H1 (cell line): ENCODE measurements around the gene ALDH3A1. TPM values are rescaled to one million over a fixed set of nuclear protein-coding genes. Genes with fewer than 3 reads are reported as not detected.

Experiments used
- CTCF ChIA-PET: fragments of 300-600 bp; sonication (Branson Sonifier 250); formaldehyde crosslinking; loops from one replicate; lab custom pipeline; 2021; ENCODE audit not compliant: partially characterized antibody; lab: Charles Lee
- POLR2A ChIA-PET: fragments of 300-600 bp; sonication (Branson Sonifier 250); formaldehyde crosslinking; loops from one replicate; lab custom pipeline; 2021; ENCODE audit warnings: inconsistent platforms; ENCODE audit not compliant: partially characterized antibody; lab: Charles Lee
- DNase-seq, 2 experiments: peaks; one replicate each; pipeline versions ENCODE4 v3.0.0 to v3.0.0-alpha.2; 2010 to 2022; ENCODE audit warnings: low spot score in 2 of 2, low read depth in 1 of 2, mixed read lengths in 1 of 2
- FAIRE-seq: peaks from 2 replicates; lab custom pipeline; 2011; peaks lifted over from hg19 to GRCh38; lab: Jason Lieb, UNC
- H2AFZ ChIP-seq: 2 replicates; pipeline ENCODE4 v1.8.1; 2012; ENCODE audit warnings: low read length, inconsistent platforms
- H2AK5ac ChIP-seq: 2 replicates; pipeline ENCODE4 v1.6.1; 2013; ENCODE audit warnings: low read depth, low read length
- H2BK120ac ChIP-seq: replicated peaks from 2 replicates; pipeline ENCODE3; 2013; ENCODE audit warnings: low read depth, low read length, inconsistent platforms
- H2BK12ac ChIP-seq: 2 replicates; pipeline ENCODE4 v1.6.1; 2013; ENCODE audit warnings: low read depth, low read length
- H2BK15ac ChIP-seq: 2 replicates; pipeline ENCODE4 v1.6.1; 2013; ENCODE audit warnings: low read length
- H2BK20ac ChIP-seq: 2 replicates; pipeline ENCODE4 v1.6.1; 2013; ENCODE audit warnings: low read length
- H2BK5ac ChIP-seq: 2 replicates; pipeline ENCODE4 v1.6.1; 2013; ENCODE audit warnings: low read depth, low read length
- H3K14ac ChIP-seq: 2 replicates; pipeline ENCODE4 v1.6.1; 2013; ENCODE audit warnings: inconsistent platforms; ENCODE audit not compliant: insufficient read length
- H3K18ac ChIP-seq: 2 replicates; pipeline ENCODE4 v1.6.1; 2013; ENCODE audit warnings: low read length; ENCODE audit errors: extremely low read depth
- H3K23ac ChIP-seq: 2 replicates; pipeline ENCODE4 v1.6.1; 2013; ENCODE audit warnings: inconsistent platforms; ENCODE audit not compliant: insufficient read length
- H3K23me2 ChIP-seq: 2 replicates; pipeline ENCODE4 v1.6.1; 2013; ENCODE audit warnings: low read depth, low read length
- H3K27ac ChIP-seq: 2 replicates; pipeline ENCODE4 v1.6.1; 2011; ENCODE audit warnings: low read depth, low read length, inconsistent platforms
- H3K27me3 ChIP-seq, 4 experiments: replicated peaks in 1 of 4; 1 replicate in 1 of 4; 2 replicates in 3 of 4; pipeline versions ENCODE4 v1.6.1 to v1.8.1; 2011 to 2013; ENCODE audit warnings: low read length in 3 of 4, mild to moderate bottlenecking in 3 of 4, inconsistent platforms in 2 of 4, mixed read lengths in 2 of 4, moderate library complexity in 1 of 4; ENCODE audit not compliant: control insufficient read depth in 3 of 4, insufficient read depth in 3 of 4; ENCODE audit errors: extremely low read depth in 1 of 4
- H3K36me3 ChIP-seq, 4 experiments: 2 replicates each; pipeline versions ENCODE4 v1.6.1 to v1.8.1; 2011 to 2013; ENCODE audit warnings: mild to moderate bottlenecking in 4 of 4, low read length in 3 of 4, moderate library complexity in 2 of 4, control low read depth in 1 of 4, inconsistent platforms in 1 of 4; ENCODE audit not compliant: insufficient read depth in 4 of 4, control insufficient read depth in 2 of 4
- H3K4ac ChIP-seq: replicated peaks from 2 replicates; pipeline ENCODE3; 2013; ENCODE audit warnings: low read length, low read depth, mixed read lengths, inconsistent platforms; ENCODE audit not compliant: insufficient read length
- H3K4me1 ChIP-seq, 4 experiments: replicated peaks in 1 of 4; 1 replicate in 1 of 4; 2 replicates in 3 of 4; pipeline versions ENCODE4 v1.6.1 to v1.8.1; 2011 to 2013; ENCODE audit warnings: low read length in 3 of 4, inconsistent platforms in 2 of 4, mixed read lengths in 1 of 4; ENCODE audit not compliant: insufficient read depth in 4 of 4, control insufficient read depth in 3 of 4
- H3K4me2 ChIP-seq, 2 experiments: 2 replicates each; pipeline versions ENCODE4 v1.6.1 to v1.8.1; 2011 to 2013; ENCODE audit warnings: low read depth in 2 of 2, low read length in 2 of 2, control low read depth in 1 of 2, inconsistent platforms in 1 of 2, mild to moderate bottlenecking in 1 of 2; ENCODE audit not compliant: insufficient read depth in 1 of 2
- H3K4me3 ChIP-seq, 4 experiments: fragments of 200-600, 300-600 bp in 1 of 4; sonication (generic), shearing (Covaris generic), sonication (Bioruptor Twin) in 1 of 4; 2 replicates each; pipeline versions ENCODE4 v1.5.1 to v1.8.1; 2011 to 2016; ENCODE audit warnings: low read length in 4 of 4, low read depth in 3 of 4, control low read depth in 2 of 4, inconsistent platforms in 2 of 4, mild to moderate bottlenecking in 2 of 4, mixed read lengths in 1 of 4, moderate library complexity in 1 of 4; ENCODE audit not compliant: insufficient read depth in 2 of 4; ENCODE audit errors: extremely low read depth in 1 of 4
- H3K56ac ChIP-seq: replicated peaks from 2 replicates; pipeline ENCODE3; 2013; ENCODE audit warnings: low read depth, mild to moderate bottlenecking, mixed read lengths, low read length, inconsistent platforms; ENCODE audit not compliant: insufficient read length
- H3K79me1 ChIP-seq: 2 replicates; pipeline ENCODE4 v1.6.1; 2013; ENCODE audit warnings: low read depth, low read length, control low read depth
- H3K79me2 ChIP-seq, 2 experiments: 2 replicates each; pipeline versions ENCODE4 v1.6.1 to v1.8.1; 2012 to 2013; ENCODE audit warnings: low read length in 2 of 2, mild to moderate bottlenecking in 2 of 2, inconsistent platforms in 1 of 2; ENCODE audit not compliant: insufficient read depth in 2 of 2, control insufficient read depth in 1 of 2
- H3K9ac ChIP-seq, 4 experiments: replicated peaks in 1 of 4; 1 replicate in 1 of 4; 2 replicates in 3 of 4; pipeline versions ENCODE4 v1.6.1 to v1.8.1; 2011 to 2013; ENCODE audit warnings: low read depth in 3 of 4, low read length in 3 of 4, control low read depth in 2 of 4, mild to moderate bottlenecking in 2 of 4, moderate library complexity in 2 of 4, inconsistent platforms in 1 of 4; ENCODE audit errors: extremely low read depth in 1 of 4
- H3K9me3 ChIP-seq, 2 experiments: 2 replicates each; pipeline versions ENCODE4 v1.6.1 to v1.8.1; 2012 to 2013; ENCODE audit warnings: mild to moderate bottlenecking in 2 of 2, moderate library complexity in 2 of 2, control low read depth in 1 of 2, inconsistent platforms in 1 of 2, low read depth in 1 of 2, low read length in 1 of 2, mixed read lengths in 1 of 2; ENCODE audit not compliant: insufficient read depth in 2 of 2
- H4K20me1 ChIP-seq, 2 experiments: replicated peaks in 1 of 2; 2 replicates each; pipeline versions ENCODE3 to v1.8.1; 2011 to 2013; ENCODE audit warnings: inconsistent platforms in 2 of 2, low read length in 2 of 2, mild to moderate bottlenecking in 1 of 2; ENCODE audit not compliant: insufficient read depth in 2 of 2, control insufficient read depth in 1 of 2
- H4K5ac ChIP-seq: 2 replicates; pipeline ENCODE4 v1.6.1; 2013; ENCODE audit warnings: low read length, low read depth, mixed read lengths, inconsistent platforms; ENCODE audit not compliant: insufficient read length
- H4K8ac ChIP-seq: 2 replicates; pipeline ENCODE4 v1.8.0; 2013; ENCODE audit warnings: mild to moderate bottlenecking, moderate library complexity, low read length, inconsistent platforms; ENCODE audit not compliant: insufficient read depth; ENCODE audit errors: extremely low read depth
- H4K91ac ChIP-seq: replicated peaks from 2 replicates; pipeline ENCODE3; 2013; ENCODE audit warnings: low read length, mixed read lengths, inconsistent platforms; ENCODE audit not compliant: insufficient read length
- BACH1 ChIP-seq: IDR thresholded peaks from 2 replicates; pipeline ENCODE4 v1.6.1; 2012; ENCODE audit warnings: low read length, improper control_type of control experiment
- CHD1 ChIP-seq: IDR thresholded peaks from 2 replicates; pipeline ENCODE4 v1.6.1; 2012; ENCODE audit warnings: low read depth, low read length, improper control_type of control experiment
- CREB1 ChIP-seq: IDR thresholded peaks from 2 replicates; pipeline ENCODE4 v1.6.1; 2012; ENCODE audit warnings: inconsistent platforms
- EZH2 ChIP-seq: fragments of 200-600 bp; sonication (generic); IDR thresholded peaks from 2 replicates; pipeline ENCODE4 v1.7.1; 2012; ENCODE audit warnings: low read depth, mild to moderate bottlenecking, moderate library complexity, low read length, inconsistent platforms; ENCODE audit not compliant: severe bottlenecking
- JUN ChIP-seq: IDR thresholded peaks from 2 replicates; pipeline ENCODE4 v1.6.1; 2011; ENCODE audit warnings: low read depth, mild to moderate bottlenecking, improper control_type of control experiment, low read length
- JUND ChIP-seq: IDR thresholded peaks from 2 replicates; pipeline ENCODE4 v1.6.1; 2011; ENCODE audit warnings: mild to moderate bottlenecking, improper control_type of control experiment, low read length
- RXRA ChIP-seq: IDR thresholded peaks from 2 replicates; pipeline ENCODE4 v1.6.1; 2011; ENCODE audit warnings: low read depth, mild to moderate bottlenecking, low read length, moderate library complexity; ENCODE audit not compliant: insufficient read depth
- SIRT6 ChIP-seq: IDR thresholded peaks from one replicate; pipeline ENCODE4 v1.7.1; 2012; ENCODE audit warnings: low read length, inconsistent platforms
- TBP ChIP-seq: IDR thresholded peaks from 2 replicates; pipeline ENCODE4 v1.6.1; 2011; ENCODE audit warnings: low read depth, low read length, improper control_type of control experiment
- TEAD4 ChIP-seq: IDR thresholded peaks from 2 replicates; pipeline ENCODE4 v1.6.1; 2012; ENCODE audit warnings: low read depth, low read length, inconsistent platforms, mixed read lengths
- WGBS, 2 experiments: shearing (Covaris generic) in 1 of 2; methylation state at CpG; one replicate each; pipeline versions ENCODE4 v1.1.6 to v1.1.7; 2013 to 2015; ENCODE audit warnings: low lambda C conversion rate in 2 of 2, mixed read lengths in 2 of 2, inconsistent platforms in 1 of 2, low coverage in 1 of 2, missing lambda C conversion rate in 1 of 2; ENCODE audit not compliant: insufficient replicate concordance in 2 of 2, insufficient coverage in 1 of 2, insufficient read length in 1 of 2; ENCODE audit errors: extremely low coverage in 1 of 2, missing lambda C conversion rate in 1 of 2; 5-methylcytosine and 5-hydroxymethylcytosine counted together
- polyA plus RNA-seq, 7 experiments: library from polyadenylated mRNA; depleted of rRNA in 3 of 7; stranded (reverse) in 5 of 7; unstranded in 2 of 7; fragments of >200 nt in 5 of 7; fragments of 200-250 nt in 2 of 7; gene quantifications; 1 replicate in 5 of 7; 2 replicates in 1 of 7; 4 replicates in 1 of 7; pipeline versions ENCODE4 v1.2.1 to v1.2.3, GENCODE V29; 2011 to 2013; ENCODE audit warnings: missing spikeins in 2 of 7, mixed read lengths in 2 of 7
- total RNA-seq: library from RNA; stranded (reverse); fragmentation: NEBNext Ultra II Directional; extraction: Animal tissue kit (Norgen Biotek cat#: 25700); gene quantifications from 2 replicates; pipeline ENCODE4 v1.2.1, GENCODE V29; 2021

ALDH3A1 gene
- total and polyA plus RNA-seq, 2 of the 8 experiments (the other 6 are each of a cell fraction or from before 2014, with no cell fraction given), result 0.37 to 1.4 TPM

DNA sequence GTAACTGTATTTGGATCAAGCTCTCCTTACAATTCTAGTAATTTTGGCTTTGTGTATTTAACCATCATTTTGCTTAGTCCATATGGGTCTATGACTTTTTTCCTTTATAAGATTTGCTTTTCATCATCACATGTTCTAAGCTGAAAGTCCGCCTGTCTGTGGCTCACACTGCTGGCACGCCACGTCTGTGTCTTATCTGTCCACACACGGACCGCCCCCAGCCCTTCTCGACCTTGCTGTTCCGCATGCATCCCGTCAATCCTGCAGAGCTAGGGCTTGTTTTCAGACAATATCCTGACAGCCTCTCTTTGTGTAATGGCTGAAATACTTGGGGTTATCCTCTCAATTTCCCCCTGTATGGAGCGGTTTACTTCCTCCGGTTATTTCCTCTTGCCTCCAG is 8.4 kb upstream of the ALDH3A1 start:
- DNase-seq, result no peak
- Histone ChIP-seq H3K9ac (no peak overlapping the region), H3K23ac (no peak overlapping the region), H4K91ac (no peak overlapping the region), H3K27ac (no peak overlapping the region), H2BK15ac (no peak overlapping the region), H3K18ac (no peak overlapping the region), H3K4me2 (no peak overlapping the region), H3K9me3 (no peaks in the 10 kb centered on the region; a peak in 1 of 4 replicates), H3K23me2 (no peaks in the 10 kb centered on the region), H3K79me2 (no peaks in the 10 kb centered on the region), H3K4me3 (no peak overlapping the region), H2BK20ac (no peak overlapping the region), H3K36me3 (no peaks in the 10 kb centered on the region), H2AK5ac (no peak overlapping the region), H4K5ac (no peak overlapping the region), H2AFZ (no peak overlapping the region), H2BK5ac (no peak overlapping the region), H3K4ac (no peak overlapping the region), H3K79me1 (no peaks in the 10 kb centered on the region), H3K14ac (no peak overlapping the region), H4K20me1 (no peaks in the 10 kb centered on the region), H2BK12ac (no peak overlapping the region), H3K56ac (no peak overlapping the region), H2BK120ac (no peak overlapping the region), H3K27me3 (no peaks in the 10 kb centered on the region), H4K8ac (no peak overlapping the region; the same call in 1 of the 2 replicates), H3K4me1 (no peaks in the 10 kb centered on the region; a peak in 1 of 7 replicates)
- FAIRE-seq, result no peak
- CTCF ChIA-PET, result interaction anchor here (0.5 to 2.2 kb wide), 9 partner anchors 10 to 394 kb away, joined by 3 to 12 read pairs (median 4); partner anchors contain the start of gene B9D1
- TF ChIP-seq SIRT6, result no peak
- no peak for TF ChIP-seq RXRA
- no peak for TF ChIP-seq TBP
- TF ChIP-seq JUN, result no peak
- TF ChIP-seq EZH2, result no peak
- no peak for TF ChIP-seq CHD1
- TF ChIP-seq JUND, result no peak
- no peak for TF ChIP-seq TEAD4
- no peak for TF ChIP-seq BACH1
- no peak for TF ChIP-seq CREB1
- WGBS, 2 experiments, result 94% methylated on average over 10 of the region's 10 CpGs; no CpG with 5 or more reads in 1 of the 2 experiments
- POLR2A ChIA-PET, result no interaction called here
